Naive thymus-derived CD8-positive, alpha-beta T cell (primary cell): ENCODE results near the gene TEAD1. TPM values are rescaled to one million over a fixed set of nuclear protein-coding genes. Genes with fewer than 3 reads are reported as not detected.
A peak's percentile ranks its signal among the peaks of the same experiment; 100 is the strongest.

Experiments
- ATAC-seq, 2 donors: fragments of 150-1000 bp; cut with Tn5 transposase in 1 of 2; sonication (Bioruptor Pico), chemical (Tn5 transposase) in 1 of 2; 1 replicate in 1 of 2; 2 replicates in 1 of 2; pipeline ENCODE4 v1.10.0; 2021; ENCODE audit warnings: mild to moderate bottlenecking in 2 of 2, moderate library complexity in 2 of 2
- POLR2A ChIA-PET: fragments of 350-600 bp; sonication (Branson Sonifier 250); formaldehyde crosslinking; loops from one replicate; lab custom pipeline; 2021; ENCODE audit warnings: antibody characterized with exemption; lab: Charles Lee
- DNase-seq, 10 donors: peaks; one replicate each; pipeline versions ENCODE4 v3.0.0 to v3.0.0-alpha.2; 2020 to 2022
- H3K27ac Mint-ChIP-seq, 10 donors: one replicate each; pipeline ENCODE4 v1.8.0; 2020 to 2022; ENCODE audit warnings: mild to moderate bottlenecking in 10 of 10, mixed read lengths in 10 of 10, moderate library complexity in 4 of 10, inconsistent platforms in 1 of 10
- H3K27me3 Mint-ChIP-seq, 5 donors: one replicate each; pipeline ENCODE4 v1.8.0; 2021 to 2022; ENCODE audit warnings: mixed read lengths in 5 of 5
- H3K36me3 Mint-ChIP-seq, 3 donors: one replicate each; pipeline ENCODE4 v1.8.0; 2020 to 2022; ENCODE audit warnings: mixed read lengths in 3 of 3, mild to moderate bottlenecking in 2 of 3, inconsistent platforms in 1 of 3
- H3K4me1 Mint-ChIP-seq, 4 donors: one replicate each; pipeline ENCODE4 v1.8.0; 2021 to 2022; ENCODE audit warnings: mixed read lengths in 4 of 4
- H3K4me3 Mint-ChIP-seq, 10 donors: one replicate each; pipeline ENCODE4 v1.8.0; 2020 to 2022; ENCODE audit warnings: mild to moderate bottlenecking in 10 of 10, mixed read lengths in 10 of 10, moderate library complexity in 6 of 10, inconsistent platforms in 1 of 10
- H3K9me3 Mint-ChIP-seq, 9 donors: one replicate each; pipeline ENCODE4 v1.8.0; 2020 to 2022; ENCODE audit warnings: mixed read lengths in 9 of 9, mild to moderate bottlenecking in 3 of 9, inconsistent platforms in 1 of 9, moderate library complexity in 1 of 9
- polyA plus RNA-seq, 3 donors: library from polyadenylated mRNA; unstranded; fragments of 300-500 nt; fragmentation: Illumina TruSeq; gene quantifications; one replicate each; pipeline ENCODE4 v1.2.3, GENCODE V29; 2021
- total RNA-seq, 8 experiments: library from RNA in 2 of 8; stranded (reverse) in 2 of 8; gene quantifications; one replicate each; pipeline ENCODE4 v1.2.3 and lab custom pipeline; 2021 to 2026

TEAD1 gene
- total and polyA plus RNA-seq, 5 experiments from 2014 or later, result not detected

DNA sequence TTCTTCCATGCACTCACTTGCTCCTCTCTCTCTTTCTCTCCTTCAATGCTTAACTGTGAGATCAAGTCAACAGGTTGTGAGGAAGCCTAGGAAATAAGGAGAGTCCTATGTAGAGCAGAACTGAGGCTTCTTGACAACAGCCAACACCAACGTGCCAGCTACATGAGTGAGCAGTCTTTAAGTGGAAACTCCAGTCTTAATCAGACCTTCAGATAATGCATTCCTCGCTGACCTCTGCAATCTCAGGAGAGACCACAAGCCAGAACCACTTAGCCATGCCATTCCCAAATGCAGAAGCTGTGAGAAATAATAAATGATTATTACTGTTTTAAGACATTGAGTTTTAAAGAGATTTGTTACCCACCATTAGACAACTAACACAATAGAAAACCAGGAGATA, 6.1 kb upstream of the TEAD1 start:
- no peak overlapping the region for H3K27ac Mint-ChIP-seq
- H3K36me3 Mint-ChIP-seq, result peaks cover 0 to 27% (median 2%) of the 10 kb centered on the region in 3 donors
- DNase-seq, result no peak
- POLR2A ChIA-PET, result no interaction called here
- H3K9me3 Mint-ChIP-seq, result peaks cover 0 to 18% (median 4%) of the 10 kb centered on the region in 9 donors
- no peak overlapping the region for H3K4me3 Mint-ChIP-seq
- H3K4me1 Mint-ChIP-seq, result peaks cover under 1 to 6% (median 5%) of the 10 kb centered on the region in 4 donors
- no peak for ATAC-seq
- H3K27me3 Mint-ChIP-seq, result peaks cover 54 to 86% (median 71%) of the 10 kb centered on the region in 5 donors

DNA sequence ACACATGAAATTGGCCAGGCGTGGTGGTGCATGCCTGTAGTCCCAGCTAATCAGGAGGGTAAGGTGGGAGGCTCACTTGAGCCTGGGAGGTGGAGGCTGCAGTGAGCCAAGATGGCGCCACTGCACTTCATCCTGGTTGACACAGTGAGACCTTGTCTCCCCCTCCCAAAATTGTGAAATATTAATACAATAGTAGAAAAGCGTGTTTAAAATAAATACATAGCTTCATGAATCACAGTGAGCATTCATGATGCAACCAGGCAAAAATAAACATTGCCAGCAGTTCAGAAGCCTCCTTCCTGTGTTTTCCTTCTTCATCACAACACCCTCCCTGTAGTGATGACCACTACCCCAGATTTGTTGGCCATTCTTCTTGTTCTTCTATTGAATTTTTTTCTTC, 4.3 kb upstream of the TEAD1 start:
- peaks cover 53 to 80% (median 66%) of the 10 kb centered on the region in 5 donors for H3K27me3 Mint-ChIP-seq
- no peak overlapping the region for H3K4me3 Mint-ChIP-seq
- H3K4me1 Mint-ChIP-seq, result peaks cover 2 to 11% (median 6%) of the 10 kb centered on the region in 4 donors

DNA sequence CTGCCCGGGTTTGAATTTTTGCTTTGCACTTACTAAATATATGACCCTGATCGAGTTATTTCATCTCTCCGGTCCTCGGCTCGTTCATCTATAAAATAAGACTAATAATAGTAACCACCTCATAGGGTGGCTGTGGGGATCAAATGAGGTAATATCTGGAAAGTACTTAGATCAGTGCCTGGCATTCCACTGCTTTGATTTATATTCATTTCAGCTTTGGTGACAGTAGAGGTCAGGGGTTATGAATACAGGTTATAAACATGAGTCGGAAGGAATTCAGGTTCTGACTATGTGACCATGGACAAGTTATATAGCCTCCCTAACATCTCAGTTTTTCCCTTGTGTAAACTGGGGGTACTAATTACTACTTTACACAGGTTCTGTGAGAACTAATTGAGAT, 2.9 kb upstream of the TEAD1 start:
- Mint-ChIP-seq H3K27ac (no peak overlapping the region), H3K36me3 (peaks cover 2 to 21% (median 2%) of the 10 kb centered on the region in 3 donors), H3K4me1 (peaks cover 2 to 13% (median 6%) of the 10 kb centered on the region in 4 donors), H3K9me3 (peaks cover 0 to 18% (median 11%) of the 10 kb centered on the region in 9 donors), H3K4me3 (no peak overlapping the region), H3K27me3 (peaks cover 53 to 80% (median 69%) of the 10 kb centered on the region in 5 donors)
- POLR2A ChIA-PET, result no interaction called here
- DNase-seq (no peak), ATAC-seq (no peak)

More for the DNA sequence above, 4.3 kb upstream of the TEAD1 start:
- POLR2A ChIA-PET, result no interaction called here
- peaks cover 0 to 25% (median 2%) of the 10 kb centered on the region in 3 donors for H3K36me3 Mint-ChIP-seq
- H3K9me3 Mint-ChIP-seq, result peaks cover 0 to 18% (median 4%) of the 10 kb centered on the region in 9 donors
- DNase-seq (no peak), ATAC-seq (no peak)
- no peak overlapping the region for H3K27ac Mint-ChIP-seq

DNA sequence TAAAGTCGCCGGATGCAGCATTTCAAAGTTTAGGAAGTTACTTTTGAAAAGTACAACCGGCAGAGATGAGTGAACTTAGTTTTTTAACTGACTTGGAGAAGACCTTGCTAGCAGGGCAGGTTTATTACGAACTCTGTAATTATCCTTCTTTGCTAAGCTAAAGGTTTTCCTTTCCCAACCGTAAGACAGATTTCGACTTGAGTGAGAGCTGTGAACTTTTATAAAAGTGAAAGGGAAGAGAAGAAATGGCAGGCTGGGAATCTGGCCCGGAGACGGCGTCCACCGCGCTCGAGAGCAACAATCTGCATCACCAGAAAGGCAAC, 659 bp upstream of the TEAD1 start:
- peak overlapping the region; percentile 70 to 86 (median 83) for H3K4me3 Mint-ChIP-seq
- H3K27ac Mint-ChIP-seq, result peak overlapping the region in 3 of 10 donors; percentile 19 to 66 (median 56)
- H3K36me3 Mint-ChIP-seq, result peaks cover 0 to 18% (median 2%) of the 10 kb centered on the region in 3 donors
- H3K9me3 Mint-ChIP-seq, result peaks cover 0 to 22% (median 13%) of the 10 kb centered on the region in 9 donors
- ATAC-seq, result peak in 1 of 2 donors; percentile 33
- H3K27me3 Mint-ChIP-seq, result peaks cover 49 to 85% (median 67%) of the 10 kb centered on the region in 5 donors
- no peak for DNase-seq
- peaks cover 2 to 13% (median 6%) of the 10 kb centered on the region in 4 donors for H3K4me1 Mint-ChIP-seq
- POLR2A ChIA-PET, result no interaction called here

DNA sequence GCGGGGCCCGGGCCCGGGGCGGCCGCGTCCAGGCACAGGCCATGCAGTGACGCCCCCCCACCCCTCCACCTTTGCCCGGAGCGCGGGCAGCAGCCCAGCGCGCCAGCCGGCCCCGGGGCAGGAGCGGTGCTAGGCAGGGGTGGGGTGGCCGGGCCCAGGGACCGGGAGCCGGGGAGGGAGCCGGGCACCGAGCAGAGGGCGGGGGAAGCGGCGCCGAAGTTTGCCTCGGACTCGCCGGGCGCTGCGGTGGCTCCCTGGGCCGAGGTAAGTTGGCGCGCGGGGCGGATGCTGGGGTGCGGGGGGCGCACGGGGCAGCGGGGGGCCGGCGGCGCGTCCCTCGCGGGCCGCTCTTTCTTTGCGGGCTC, 332 bp downstream of the TEAD1 start:
- peaks cover 49 to 85% (median 67%) of the 10 kb centered on the region in 5 donors for H3K27me3 Mint-ChIP-seq
- no peak overlapping the region for H3K27ac Mint-ChIP-seq
- H3K4me1 Mint-ChIP-seq, result peaks cover 2 to 13% (median 6%) of the 10 kb centered on the region in 4 donors
- peaks cover 0 to 21% (median 5%) of the 10 kb centered on the region in 9 donors for H3K9me3 Mint-ChIP-seq
- DNase-seq, result no peak
- peak overlapping the region in 1 of 10 donors; percentile 71 for H3K4me3 Mint-ChIP-seq
- H3K36me3 Mint-ChIP-seq, result peaks cover 0 to 8% (median 4%) of the 10 kb centered on the region in 3 donors
- POLR2A ChIA-PET, result no interaction called here
- peak; percentile 29 to 35 for ATAC-seq

DNA sequence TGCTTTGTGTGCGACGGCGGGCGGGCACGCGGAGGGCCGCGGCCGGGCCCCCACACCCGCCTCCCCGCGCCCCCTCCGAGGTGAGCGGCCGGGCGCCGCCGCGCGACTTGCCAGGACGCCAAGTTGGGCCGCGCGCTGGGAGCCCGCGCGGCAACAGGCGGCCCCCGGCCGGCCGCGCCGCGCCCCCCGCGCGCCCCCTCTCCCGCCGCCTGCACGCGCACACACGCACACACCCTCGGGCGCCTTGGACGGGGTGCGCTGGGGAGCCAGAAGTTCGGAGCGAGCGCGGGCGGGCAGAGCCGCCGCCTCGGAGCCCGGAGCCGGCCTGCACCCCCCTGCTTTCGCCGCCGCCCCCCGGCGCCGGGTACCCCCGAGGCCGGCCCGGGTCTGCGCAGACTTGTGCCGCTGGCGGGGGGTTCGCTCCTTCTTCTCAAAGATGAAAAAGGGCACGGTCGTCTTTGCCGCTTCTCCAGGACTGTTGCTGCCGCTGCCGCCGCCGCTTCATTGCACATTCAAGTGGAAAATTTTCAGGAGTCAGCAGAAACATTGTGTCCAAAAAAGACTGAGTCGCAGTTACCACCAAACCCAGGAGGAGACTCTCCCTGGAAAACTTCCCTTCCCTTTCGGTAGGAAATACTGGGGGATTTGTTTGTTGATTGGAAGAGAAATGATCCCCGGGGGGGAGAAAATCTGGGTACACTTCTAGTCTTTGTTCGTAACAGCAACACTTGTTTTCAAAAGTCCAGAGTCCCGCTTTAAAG, 895 bp downstream of the TEAD1 start:
- Mint-ChIP-seq H3K9me3 (peaks cover 0 to 21% (median 5%) of the 10 kb centered on the region in 9 donors), H3K27me3 (peaks cover 47 to 85% (median 63%) of the 10 kb centered on the region in 5 donors), H3K4me3 (peak overlapping the region; percentile 59 to 84 (median 70)), H3K4me1 (peaks cover 2 to 13% (median 7%) of the 10 kb centered on the region in 4 donors), H3K27ac (peak overlapping the region in 3 of 10 donors; percentile 28 to 80 (median 65)), H3K36me3 (peaks cover 0 to 8% (median 4%) of the 10 kb centered on the region in 3 donors)
- POLR2A ChIA-PET, result no interaction called here
- DNase-seq, result peak in 3 of 10 donors; percentile 7 to 8 (median 8)
- no peak for ATAC-seq

DNA sequence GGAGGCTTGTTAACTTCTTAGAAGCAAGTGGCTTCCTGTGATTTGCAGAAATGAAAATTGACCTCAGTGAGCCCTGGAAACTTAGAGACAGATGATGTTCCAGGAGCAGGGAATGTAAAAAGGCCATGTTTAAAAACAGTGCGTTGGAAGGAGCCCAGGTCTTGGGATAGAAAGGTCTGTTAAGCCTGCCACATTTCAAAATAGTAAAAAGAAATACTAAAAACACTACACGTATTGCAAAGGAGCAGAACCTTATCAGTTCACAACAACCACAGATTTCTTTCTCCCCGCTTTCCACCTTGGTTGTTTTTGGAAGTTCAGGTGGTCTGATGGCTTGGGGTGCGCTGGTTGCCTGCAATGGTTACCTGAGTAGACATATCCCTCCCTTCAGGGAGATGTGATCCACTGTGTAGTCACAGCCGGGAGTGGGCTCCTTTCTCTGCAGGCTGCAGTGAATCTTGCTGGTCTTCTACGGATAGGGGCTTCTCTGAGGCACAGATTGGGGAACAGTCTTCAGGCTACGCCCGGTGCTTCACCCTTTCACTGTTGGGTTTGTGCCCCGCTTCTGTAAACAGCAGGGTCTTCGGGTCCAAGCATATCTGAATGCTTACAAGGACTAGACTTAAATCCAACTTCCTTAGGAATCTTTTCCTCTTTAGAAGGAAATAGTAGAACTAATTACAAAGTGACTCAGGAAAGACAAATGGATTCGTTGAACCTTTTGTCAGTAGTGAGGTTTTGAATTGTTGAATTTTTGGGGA, 1.9 kb downstream of the TEAD1 start:
- no peak overlapping the region for H3K27ac Mint-ChIP-seq

DNA sequence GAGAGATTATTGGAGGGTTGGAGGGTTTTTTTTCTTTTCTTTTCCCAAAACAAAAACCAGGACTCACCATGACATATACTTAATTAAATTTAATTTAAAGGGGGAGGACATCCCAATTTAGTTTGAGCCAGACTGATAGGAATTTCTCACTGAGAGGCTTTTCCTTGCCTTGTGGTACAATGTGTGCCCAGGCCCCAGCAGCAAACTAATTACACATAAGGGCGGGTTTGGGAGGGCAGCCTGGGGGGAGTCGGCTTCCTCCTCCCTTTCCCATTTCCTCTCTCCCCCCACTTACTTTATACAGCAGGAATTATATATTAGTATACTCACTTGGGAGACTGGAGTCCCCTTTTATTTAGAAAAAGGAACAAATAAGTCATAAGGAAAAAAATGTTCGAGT, 2.9 kb downstream of the TEAD1 start:
- peaks cover 48 to 85% (median 64%) of the 10 kb centered on the region in 5 donors for H3K27me3 Mint-ChIP-seq
- peaks cover 0 to 26% (median 5%) of the 10 kb centered on the region in 9 donors for H3K9me3 Mint-ChIP-seq
- peaks cover 3 to 13% (median 10%) of the 10 kb centered on the region in 4 donors for H3K4me1 Mint-ChIP-seq
- no peak for ATAC-seq
- H3K36me3 Mint-ChIP-seq, result peaks cover 0 to 8% (median 4%) of the 10 kb centered on the region in 3 donors
- POLR2A ChIA-PET, result no interaction called here
- H3K27ac Mint-ChIP-seq, result no peak overlapping the region
- DNase-seq, result no peak
- no peak overlapping the region for H3K4me3 Mint-ChIP-seq

More for the DNA sequence above, 1.9 kb downstream of the TEAD1 start:
- POLR2A ChIA-PET, result no interaction called here
- Mint-ChIP-seq H3K36me3 (peaks cover 0 to 8% (median 4%) of the 10 kb centered on the region in 3 donors), H3K9me3 (peaks cover 0 to 26% (median 5%) of the 10 kb centered on the region in 9 donors), H3K4me1 (peaks cover 2 to 13% (median 10%) of the 10 kb centered on the region in 4 donors), H3K27me3 (peaks cover 51 to 85% (median 66%) of the 10 kb centered on the region in 5 donors), H3K4me3 (peak overlapping the region in 8 of 10 donors; percentile 14 to 66 (median 56))
- DNase-seq (no peak), ATAC-seq (no peak)

DNA sequence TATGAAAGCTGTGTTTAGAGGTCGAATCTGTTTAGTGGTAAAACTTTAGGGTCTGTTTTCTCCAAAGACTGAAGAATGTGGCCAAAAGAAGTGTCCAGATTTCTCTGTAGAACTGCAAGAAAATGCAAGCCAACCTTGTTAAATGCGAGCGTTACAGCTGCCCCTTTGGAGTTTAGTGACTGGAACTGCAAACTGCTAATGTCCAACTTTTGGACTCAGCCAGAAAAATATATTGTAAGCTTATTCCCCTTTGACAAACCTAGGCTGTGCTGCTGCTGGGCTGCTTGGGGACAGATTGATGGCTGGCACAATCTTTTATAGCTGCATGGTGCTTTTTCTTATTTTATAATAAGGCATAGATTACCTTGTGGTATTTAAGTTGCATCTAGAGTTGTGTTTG, 3.9 kb downstream of the TEAD1 start:
- Mint-ChIP-seq H3K4me1 (peaks cover 3 to 8% (median 7%) of the 10 kb centered on the region in 4 donors), H3K4me3 (no peak overlapping the region), H3K9me3 (peaks cover 0 to 26% (median 5%) of the 10 kb centered on the region in 9 donors), H3K27me3 (peaks cover 50 to 85% (median 65%) of the 10 kb centered on the region in 5 donors), H3K27ac (no peak overlapping the region), H3K36me3 (peaks cover 0 to 4% (median 4%) of the 10 kb centered on the region in 3 donors)
- POLR2A ChIA-PET, result no interaction called here
- ATAC-seq (no peak), DNase-seq (no peak)

DNA sequence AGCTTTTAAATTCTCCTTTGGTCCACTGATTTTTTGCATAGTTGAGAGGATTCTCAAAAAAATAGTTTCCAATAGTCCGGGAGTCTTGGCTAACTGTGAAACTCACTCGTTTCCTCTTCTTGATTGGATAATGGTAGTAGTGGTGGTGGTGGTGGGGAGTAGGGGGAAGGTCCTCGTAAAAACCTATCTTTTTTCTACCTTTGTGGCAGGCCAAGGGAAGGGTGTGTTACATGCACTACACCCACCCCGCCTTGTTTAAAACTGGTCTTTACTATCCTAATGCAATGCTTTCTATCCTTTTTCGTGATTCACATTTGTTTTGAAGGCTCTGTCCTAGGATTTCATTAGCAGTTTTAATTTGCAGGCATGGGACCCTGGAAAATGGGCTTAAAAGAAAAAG, 4.8 kb downstream of the TEAD1 start:
- DNase-seq, result no peak
- peaks cover 51 to 88% (median 68%) of the 10 kb centered on the region in 5 donors for H3K27me3 Mint-ChIP-seq
- peaks cover 0 to 8% (median 2%) of the 10 kb centered on the region in 4 donors for H3K4me1 Mint-ChIP-seq
- H3K4me3 Mint-ChIP-seq, result no peak overlapping the region
- ATAC-seq, result no peak
- no peak overlapping the region for H3K27ac Mint-ChIP-seq
- H3K36me3 Mint-ChIP-seq, result peaks cover 0 to 4% (median 0%) of the 10 kb centered on the region in 3 donors
- POLR2A ChIA-PET, result no interaction called here
- H3K9me3 Mint-ChIP-seq, result peaks cover 0 to 23% (median 5%) of the 10 kb centered on the region in 9 donors

DNA sequence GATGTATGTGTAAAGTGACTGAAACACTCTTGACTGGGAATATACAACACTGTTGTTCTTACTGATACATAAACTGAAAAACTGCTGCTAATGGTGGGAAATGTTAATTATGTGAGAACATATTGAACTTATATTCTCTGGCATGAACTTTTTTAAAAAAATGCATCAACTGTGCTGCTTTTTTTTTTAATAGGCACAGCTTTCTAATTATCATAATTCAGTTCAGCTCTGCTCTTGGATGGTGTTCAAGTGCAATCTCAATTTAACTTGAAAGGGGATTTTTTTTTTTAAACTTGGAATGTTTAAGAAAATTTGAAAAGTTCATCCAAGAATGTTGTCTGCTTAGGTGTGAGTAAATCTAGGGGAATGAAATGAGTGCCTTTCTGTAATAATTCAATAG, 5.2 kb downstream of the TEAD1 start:
- no peak for DNase-seq
- H3K27ac Mint-ChIP-seq, result no peak overlapping the region
- no peak overlapping the region for H3K4me3 Mint-ChIP-seq
- H3K9me3 Mint-ChIP-seq, result peaks cover 0 to 23% (median 5%) of the 10 kb centered on the region in 9 donors
- no peak for ATAC-seq
- peaks cover 52 to 93% (median 72%) of the 10 kb centered on the region in 5 donors for H3K27me3 Mint-ChIP-seq
- H3K4me1 Mint-ChIP-seq, result peaks cover 0 to 8% (median 2%) of the 10 kb centered on the region in 4 donors
- POLR2A ChIA-PET, result no interaction called here
- peaks cover 0 to 4% (median 0%) of the 10 kb centered on the region in 3 donors for H3K36me3 Mint-ChIP-seq

DNA sequence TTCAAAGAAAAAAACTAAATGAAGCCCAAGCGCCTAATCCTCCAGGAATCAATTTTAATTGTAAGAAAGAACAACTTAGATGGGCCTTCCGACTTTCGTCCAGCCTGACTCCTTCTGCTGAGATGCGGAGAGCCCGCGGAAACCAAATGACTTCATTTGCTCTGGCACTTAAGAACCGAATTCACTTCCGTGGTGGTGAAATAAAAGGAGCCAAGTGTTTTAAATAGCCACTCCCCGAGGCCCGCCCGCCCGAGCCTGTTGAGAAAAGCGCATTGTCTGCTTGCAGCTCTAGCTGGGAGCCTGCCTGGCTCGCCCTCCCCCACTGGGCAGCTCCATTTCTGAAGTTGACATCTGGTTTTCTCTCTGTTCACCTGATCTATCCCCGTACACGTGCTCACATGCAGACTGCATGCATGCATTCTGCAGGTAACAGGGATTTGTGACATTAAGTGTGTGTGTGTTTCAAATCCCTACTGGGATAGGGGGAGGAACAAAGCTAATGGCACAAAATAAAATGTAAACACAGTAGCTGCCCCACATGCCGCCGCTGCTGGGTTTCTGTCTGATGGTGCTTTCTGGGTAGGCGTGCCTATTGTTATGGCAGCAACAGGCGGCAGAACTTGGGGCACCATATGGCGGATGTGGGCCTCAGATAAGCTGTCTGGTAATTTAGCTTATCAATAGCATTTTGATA, 6.2 kb downstream of the TEAD1 start:
- Mint-ChIP-seq H3K4me1 (peaks cover 0 to 8% (median 1%) of the 10 kb centered on the region in 4 donors), H3K9me3 (peaks cover 0 to 21% (median 5%) of the 10 kb centered on the region in 9 donors), H3K27me3 (peaks cover 59 to 100% (median 74%) of the 10 kb centered on the region in 5 donors), H3K4me3 (peak overlapping the region in 3 of 10 donors; percentile 9 to 41 (median 12)), H3K27ac (no peak overlapping the region), H3K36me3 (peaks cover 0 to 3% (median 0%) of the 10 kb centered on the region in 3 donors)
- ATAC-seq (peak; percentile 67 to 69), DNase-seq (peak in 4 of 10 donors; percentile 7 to 23 (median 12))
- POLR2A ChIA-PET, result no interaction called here
